Nephron (organoid): ENCODE measurements around the gene TMCO5A.

Experiments
- H3K27ac Mint-ChIP-seq, 3 experiments: 2 replicates each; pipeline ENCODE4 v1.8.0; 2020; ENCODE audit warnings: mixed read lengths in 3 of 3, mild to moderate bottlenecking in 2 of 3, moderate library complexity in 1 of 3
- H3K27me3 Mint-ChIP-seq: 2 replicates; pipeline ENCODE4 v1.8.0; 2021; ENCODE audit warnings: low read depth, mild to moderate bottlenecking, moderate library complexity, mixed read lengths
- H3K36me3 Mint-ChIP-seq: 2 replicates; pipeline ENCODE4 v1.8.0; 2020; ENCODE audit warnings: low read depth, mixed read lengths
- H3K4me1 Mint-ChIP-seq: 2 replicates; pipeline ENCODE4 v1.8.0; 2020; ENCODE audit warnings: mixed read lengths
- H3K4me3 Mint-ChIP-seq, 3 experiments: 2 replicates each; pipeline ENCODE4 v1.8.0; 2020; ENCODE audit warnings: mild to moderate bottlenecking in 3 of 3, mixed read lengths in 3 of 3, moderate library complexity in 2 of 3
- H3K9me3 Mint-ChIP-seq: 2 replicates; pipeline ENCODE4 v1.8.0; 2020; ENCODE audit warnings: mixed read lengths
- CTCF ChIP-seq, 3 experiments: fragments of 200-600 bp; sonication (generic); IDR thresholded peaks; one replicate each; pipeline ENCODE4 v1.5.0; 2021; ENCODE audit warnings: antibody characterized with exemption in 3 of 3; ENCODE audit not compliant: unreplicated experiment in 3 of 3

TMCO5A gene

GRCh38 chr15:37934340-37934739 is at the start of gene TMCO5A:
TSS of gene TMCO5A (plus strand) at chr15:37934640. CDS start at chr15:37936324, 1,684 bp downstream.
- Mint-ChIP-seq H3K36me3 (no peaks in the 10 kb centered on the region), H3K4me3 (no peak within 1 kb of the TSS), H3K27ac (no peak within 1 kb of the TSS), H3K27me3 (no peaks in the 10 kb centered on the region), H3K4me1 (no peaks in the 10 kb centered on the region), H3K9me3 (no peaks in the 10 kb centered on the region)
- TF ChIP-seq CTCF (IDR thresholded peaks at IDR 0.05; ENCODE audit: unreplicated experiment in 3 of 3): no peak

- Mint-ChIP-seq H3K27ac (no peak overlapping the region), H3K4me3 (no peak overlapping the region), H3K36me3 (no peaks in the 10 kb centered on the region), H3K27me3 (no peaks in the 10 kb centered on the region), H3K4me1 (peaks cover 10% of the 10 kb centered on the region), H3K9me3 (no peaks in the 10 kb centered on the region)
- TF ChIP-seq CTCF (IDR thresholded peaks at IDR 0.05; ENCODE audit: unreplicated experiment in 3 of 3): no peak
Observed at GRCh38 chr15:37885651-37886050, 48.8 kb upstream of the TMCO5A start.

GRCh38 chr15:37888356-37888755 is 46.1 kb upstream of the TMCO5A start:
- H3K36me3 Mint-ChIP-seq: no peaks in the 10 kb centered on the region
- no peak overlapping the region for H3K27ac Mint-ChIP-seq
- no peaks in the 10 kb centered on the region for H3K9me3 Mint-ChIP-seq
- no peak overlapping the region for H3K4me3 Mint-ChIP-seq
- H3K27me3 Mint-ChIP-seq: no peaks in the 10 kb centered on the region
- TF ChIP-seq CTCF (IDR thresholded peaks at IDR 0.05; ENCODE audit: unreplicated experiment in 3 of 3): no peak
- H3K4me1 Mint-ChIP-seq: peaks cover 5% of the 10 kb centered on the region

- Mint-ChIP-seq H3K36me3 (no peaks in the 10 kb centered on the region), H3K4me3 (no peak overlapping the region), H3K27me3 (no peaks in the 10 kb centered on the region), H3K4me1 (peaks cover 5% of the 10 kb centered on the region), H3K9me3 (no peaks in the 10 kb centered on the region), H3K27ac (peak overlapping the region in 2 of 3 experiments; percentile 6 to 16)
- peak; percentile 86 to 92 (median 91) for TF ChIP-seq CTCF (IDR thresholded peaks at IDR 0.05; ENCODE audit: unreplicated experiment in 3 of 3)
Observed at GRCh38 chr15:37891766-37892368, 42.6 kb upstream of the TMCO5A start.

- Mint-ChIP-seq H3K27me3 (no peaks in the 10 kb centered on the region), H3K4me1 (peaks cover 5% of the 10 kb centered on the region), H3K9me3 (no peaks in the 10 kb centered on the region), H3K27ac (no peak overlapping the region), H3K4me3 (no peak overlapping the region), H3K36me3 (no peaks in the 10 kb centered on the region)
- no peak for TF ChIP-seq CTCF (IDR thresholded peaks at IDR 0.05; ENCODE audit: unreplicated experiment in 3 of 3)
Observed at GRCh38 chr15:37893309-37893708, 41.1 kb upstream of the TMCO5A start.

GRCh38 chr15:37898362-37898761 is 36.1 kb upstream of the TMCO5A start:
- TF ChIP-seq CTCF (IDR thresholded peaks at IDR 0.05; ENCODE audit: unreplicated experiment in 3 of 3): no peak
- no peak overlapping the region for H3K27ac Mint-ChIP-seq
- no peaks in the 10 kb centered on the region for H3K9me3 Mint-ChIP-seq
- no peak overlapping the region for H3K4me3 Mint-ChIP-seq
- no peaks in the 10 kb centered on the region for H3K36me3 Mint-ChIP-seq
- H3K4me1 Mint-ChIP-seq: peaks cover 7% of the 10 kb centered on the region
- H3K27me3 Mint-ChIP-seq: no peaks in the 10 kb centered on the region
